GM12878 (cell line): ENCODE results near the gene GGT7. TPM values are rescaled to one million over a fixed set of nuclear protein-coding genes. Genes with fewer than 3 reads are reported as not detected.
A peak's percentile ranks its signal among the peaks of the same experiment; 100 is the strongest.

Experiments used
- ATAC-seq: fragments of 200-7000 bp; cut with Tn5 transposase; 3 replicates; pipeline ENCODE4 v1.9.1; 2020; ENCODE audit warnings: mild to moderate bottlenecking, moderate library complexity
- BruUV-seq: library from RNA; stranded (reverse); fragments of 400-500 nt; replicated peaks from 2 replicates; lab custom pipeline; 2021; lab: Mats Ljungman, UMichigan
- CTCF ChIA-PET: fragments of 300-600 bp; sonication (Branson Sonifier 250); formaldehyde crosslinking; extraction: SDS; loops from one replicate; lab custom pipeline; 2021; ENCODE audit warnings: inconsistent platforms; lab: Yijun Ruan, JAX
- POLR2A ChIA-PET: fragments of 350-600 bp; formaldehyde crosslinking; extraction: SDS; loops from one replicate; lab custom pipeline; 2021; ENCODE audit warnings: inconsistent platforms; lab: Charles Lee
- RAD21 ChIA-PET: fragments of 300-600 bp; sonication (Branson Sonifier 250); formaldehyde crosslinking; loops from one replicate; lab custom pipeline; 2023; ENCODE audit warnings: antibody characterized with exemption; ENCODE audit not compliant: unreplicated experiment; lab: Charles Lee
- SMC1A ChIA-PET: fragments of 300-600 bp; sonication (Branson Sonifier 250); formaldehyde crosslinking; loops from one replicate; lab custom pipeline; 2023; ENCODE audit not compliant: unreplicated experiment, uncharacterized antibody; lab: Charles Lee
- DNase-seq: peaks from one replicate; pipeline ENCODE4 v3.0.0-alpha.2; 2011; ENCODE audit warnings: low read depth, low spot score
- FAIRE-seq: peaks from 3 replicates; lab custom pipeline; 2011; peaks lifted over from hg19 to GRCh38; lab: Jason Lieb, UNC
- H2AFZ ChIP-seq: 2 replicates; pipeline ENCODE4 v1.6.0; 2011; ENCODE audit warnings: low read depth, low read length, control low read depth; ENCODE audit not compliant: control insufficient read depth
- H3K27ac ChIP-seq: 2 replicates; pipeline ENCODE4 v1.5.1; 2011; ENCODE audit warnings: control low read depth; ENCODE audit not compliant: control insufficient read depth, insufficient read depth
- H3K27me3 ChIP-seq, 2 experiments: replicated peaks in 1 of 2; 2 replicates each; pipeline versions ENCODE4 v1.6.0 to v1.6.1; 2011; ENCODE audit warnings: low read length in 1 of 2; ENCODE audit not compliant: control insufficient read depth in 2 of 2, insufficient read depth in 2 of 2
- H3K36me3 ChIP-seq, 2 experiments: 2 replicates each; pipeline ENCODE4 v1.5.1; 2011; ENCODE audit warnings: low read length in 1 of 2; ENCODE audit not compliant: control insufficient read depth in 2 of 2, insufficient read depth in 2 of 2
- H3K4me1 ChIP-seq: 2 replicates; pipeline ENCODE4 v1.6.1; 2011; ENCODE audit warnings: mild to moderate bottlenecking, low read length, moderate library complexity, mixed read lengths; ENCODE audit not compliant: control insufficient read depth, insufficient read depth
- H3K4me2 ChIP-seq: 2 replicates; pipeline ENCODE4 v1.6.0; 2011; ENCODE audit warnings: control low read depth; ENCODE audit not compliant: control insufficient read depth, insufficient read depth
- H3K4me3 ChIP-seq: fragments of 200-600 bp; sonication (generic); 2 replicates; pipeline ENCODE4 v1.5.1; 2016
- H3K79me2 ChIP-seq: 2 replicates; pipeline ENCODE4 v1.6.0; 2011; ENCODE audit warnings: low read length; ENCODE audit not compliant: control insufficient read depth, insufficient read depth
- H3K9ac ChIP-seq: 2 replicates; pipeline ENCODE4 v1.8.0; 2011; ENCODE audit warnings: low read length, control low read depth, mixed read lengths; ENCODE audit not compliant: control insufficient read depth, insufficient read depth
- H3K9me3 ChIP-seq: replicated peaks from 3 replicates; pipeline ENCODE4 v1.5.1; 2011; ENCODE audit warnings: mild to moderate bottlenecking, low read length; ENCODE audit not compliant: control insufficient read depth, insufficient read depth
- H4K20me1 ChIP-seq: 2 replicates; pipeline ENCODE4 v1.6.0; 2011; ENCODE audit not compliant: control insufficient read depth, insufficient read depth
- CBX3 ChIP-seq: fragments of 200-600 bp; sonication (generic); IDR thresholded peaks from 2 replicates; pipeline ENCODE4 v1.6.1; 2016; ENCODE audit warnings: low read depth, borderline replicate concordance
- CBX5 ChIP-seq: sonication (generic); IDR thresholded peaks from 2 replicates; pipeline ENCODE4 v1.6.1; 2016; ENCODE audit warnings: low read depth, moderate library complexity, mild to moderate bottlenecking, inconsistent platforms
- CREM ChIP-seq: IDR thresholded peaks from 2 replicates; pipeline ENCODE4 v1.6.1; 2014; ENCODE audit warnings: antibody characterized with exemption, low read depth
- DPF2 ChIP-seq: fragments of 450-650 bp; IDR thresholded peaks from 2 replicates; pipeline ENCODE4 v1.6.1; 2017; ENCODE audit warnings: mild to moderate bottlenecking
- GABPA ChIP-seq: IDR thresholded peaks from 2 replicates; pipeline ENCODE4 v1.6.1; 2014; ENCODE audit warnings: antibody characterized with exemption, low read depth, mild to moderate bottlenecking, inconsistent platforms
- IRF5 ChIP-seq: fragments of 450-650 bp; IDR thresholded peaks from 2 replicates; pipeline ENCODE4 v1.6.1; 2017; ENCODE audit warnings: borderline replicate concordance
- NKRF ChIP-seq: fragments of 450-650 bp; conservative IDR thresholded peaks from 2 replicates; pipeline ENCODE4 v1.6.1; 2017; ENCODE audit warnings: mild to moderate bottlenecking, moderate library complexity
- NR2F1 ChIP-seq: fragments of 450-650 bp; conservative IDR thresholded peaks from 2 replicates; pipeline ENCODE4 v1.6.1; 2017; ENCODE audit warnings: mild to moderate bottlenecking
- NRF1 ChIP-seq: conservative IDR thresholded peaks from 2 replicates; pipeline ENCODE4 v1.6.1; 2011; ENCODE audit warnings: mild to moderate bottlenecking, low read depth, low read length, improper control_type of control experiment
- RELB ChIP-seq: fragments of 450-650 bp; IDR thresholded peaks from 2 replicates; pipeline ENCODE4 v1.6.1; 2017; ENCODE audit warnings: low read depth, mild to moderate bottlenecking, moderate library complexity
- RFX5 ChIP-seq: IDR thresholded peaks from 2 replicates; pipeline ENCODE4 v1.6.1; 2011; ENCODE audit warnings: low read depth, low read length, improper control_type of control experiment
- SMAD5 ChIP-seq: IDR thresholded peaks from 2 replicates; pipeline ENCODE4 v1.6.1; 2016; ENCODE audit warnings: antibody characterized with exemption, low read depth
- SMC3 ChIP-seq: IDR thresholded peaks from 2 replicates; pipeline ENCODE4 v1.6.1; 2011; ENCODE audit warnings: low read length, improper control_type of control experiment, borderline replicate concordance
- SREBF1 ChIP-seq: IDR thresholded peaks from 2 replicates; pipeline ENCODE4 v1.6.1; 2012; ENCODE audit warnings: mild to moderate bottlenecking, low read length
- TAF1 ChIP-seq: IDR thresholded peaks from 2 replicates; pipeline ENCODE4 v1.6.1; 2011; ENCODE audit warnings: mild to moderate bottlenecking, low read depth, low read length, borderline replicate concordance
- TARDBP ChIP-seq: IDR thresholded peaks from 2 replicates; pipeline ENCODE4 v1.6.1; 2016; ENCODE audit warnings: borderline replicate concordance
- USF1 ChIP-seq: IDR thresholded peaks from 2 replicates; pipeline ENCODE4 v1.6.1; 2011; ENCODE audit warnings: borderline replicate concordance, low read depth, mild to moderate bottlenecking, moderate library complexity, mixed read lengths, low read length; ENCODE audit not compliant: insufficient read depth; ENCODE audit errors: extremely low read length
- in situ Hi-C: fragments of 300-500 bp; cut with MboI; formaldehyde crosslinking; loops from 9 replicates; pipeline ENCODE4 v1.14.3; 2018; ENCODE audit warnings: mixed read lengths
- intact Hi-C: fragments of 100-400 bp; cut with micrococcal nuclease; formaldehyde crosslinking; loops from one replicate; pipeline ENCODE4 v1.14.2; 2022; ENCODE audit not compliant: unreplicated experiment
- polyA plus RNA-seq, 11 experiments: library from polyadenylated mRNA; depleted of rRNA in 4 of 11; unstranded in 6 of 11; stranded (reverse) in 5 of 11; fragments of >200 nt; fragmentation: Nextera tagmentation in 4 of 11; fragmentation: Illumina TruSeq in 1 of 11; extraction: Ambion mirVana in 4 of 11; extraction: Trizol in 1 of 11; gene quantifications; 1 replicate in 1 of 11; 2 replicates in 10 of 11; pipeline versions ENCODE4 v1.2.1 to v1.2.3, GENCODE V29; 2011 to 2016; ENCODE audit warnings: inconsistent platforms in 2 of 11, missing spikeins in 2 of 11, low read depth in 1 of 11
- total RNA-seq, 4 experiments: library from RNA; depleted of rRNA in 3 of 4; stranded (reverse); fragments of >200 nt in 3 of 4; fragmentation: Illumina TruSeq in 1 of 4; extraction: Trizol in 1 of 4; gene quantifications; 2 replicates each; pipeline versions ENCODE4 v1.2.1 to v1.2.3, GENCODE V29; 2013 to 2021

The GGT7 gene
- total and polyA plus RNA-seq, 10 of the 15 experiments (the other 5 are each of a cell fraction or from before 2014, with no cell fraction given): 0.02 to 14.7 (median 5.3) TPM

- intact Hi-C loops: no loop called here
- no peak for FAIRE-seq
- no peak for TF ChIP-seq RFX5
- TF ChIP-seq RELB: no peak
- no peak for TF ChIP-seq IRF5
- TF ChIP-seq TAF1: no peak
- TF ChIP-seq NRF1: no peak
- TF ChIP-seq NR2F1: no peak
- no peak for TF ChIP-seq NKRF
- no peak for TF ChIP-seq CBX3
- TF ChIP-seq USF1: no peak
- no peak for TF ChIP-seq SMAD5
- no peak for TF ChIP-seq TARDBP
- TF ChIP-seq CBX5: no peak
- no peak for TF ChIP-seq CREM
- no peak for TF ChIP-seq DPF2
- TF ChIP-seq SREBF1: no peak
- no peak for TF ChIP-seq SMC3
- no peak for TF ChIP-seq GABPA
Observed at GRCh38 chr20:34883087-34883688, 10.5 kb upstream of the GGT7 start.

More at GRCh38 chr20:34883087-34883688, 10.5 kb upstream of the GGT7 start:
- no peak overlapping the region for H3K4me3 ChIP-seq
- no TSS peak for BruUV-seq
- H3K27ac ChIP-seq: 0 out of 2 replicates have a peak overlapping the region, but pooled peaks have one; percentile 4
- POLR2A ChIA-PET: no interaction called here
- H4K20me1 ChIP-seq: no peaks in the 10 kb centered on the region
- H3K27me3 ChIP-seq: no peaks in the 10 kb centered on the region
- CTCF ChIA-PET: interaction anchor here (0.9 to 1.2 kb wide), 3 partner anchors 11 to 79 kb away, joined by 3 read pairs; partner anchors contain the start of genes GSS and MYH7B
- H3K9me3 ChIP-seq: no peaks in the 10 kb centered on the region
- RAD21 ChIA-PET: interaction anchor here (1.0 kb wide), 1 partner anchor 21 kb away, joined by 3 read pairs; no protein-coding TSS in a partner anchor
- H2AFZ ChIP-seq: no peak overlapping the region
- SMC1A ChIA-PET: interaction anchor here (0.7 to 1.5 kb wide), 2 partner anchors 10 to 67 kb away, joined by 3 read pairs; no protein-coding TSS in a partner anchor
- H3K4me2 ChIP-seq: no peak overlapping the region
- DNase-seq: no peak
- no peaks in the 10 kb centered on the region for H3K36me3 ChIP-seq
- no peaks in the 10 kb centered on the region for H3K79me2 ChIP-seq
- ATAC-seq: no peak
- peaks cover 17% of the 10 kb centered on the region; the same call in 1 of the 2 replicates for H3K4me1 ChIP-seq
- no peak overlapping the region for H3K9ac ChIP-seq
- in situ Hi-C loops: no loop called here
